Measurements from ENCODE around the gene PTPRA. TPM values are rescaled to one million over a fixed set of nuclear protein-coding genes. Genes with fewer than 3 reads are reported as not detected.

Gene PTPRA
- total RNA-seq, 6 experiments from 2014 or later = 15.7 to 22.1 (median 18.6) TPM

GRCh38 chr20:2887715-2888114 lies 14.4 kb downstream of the PTPRA start:
- H3K27ac ChIP-seq = no peak overlapping the region
- intact Hi-C loops (cut with DNase I) = no loop called here
- H3K4me3 ChIP-seq = no peak overlapping the region
- no peaks in the 10 kb centered on the region for H3K9me3 ChIP-seq
- no peak for ATAC-seq
- H3K36me3 ChIP-seq = no peaks in the 10 kb centered on the region
- TF ChIP-seq CTCF (IDR thresholded peaks at IDR 0.05) (no peak), POLR2A (IDR thresholded peaks at IDR 0.05) (no peak)
- no peaks in the 10 kb centered on the region for H3K27me3 ChIP-seq
- WGBS (ENCODE audit: insufficient coverage, low coverage, low lambda C conversion rate, missing lambda C conversion rate) = 86% methylated on average over 3 of the region's 3 CpGs
- no peaks in the 10 kb centered on the region for H3K4me1 ChIP-seq
- no peak for DNase-seq

GRCh38 chr20:2888224-2888955 lies 15.1 kb downstream of the PTPRA start:
- no peak for TF ChIP-seq POLR2A (IDR thresholded peaks at IDR 0.05)
- no peak for TF ChIP-seq CTCF (IDR thresholded peaks at IDR 0.05)
- Histone ChIP-seq H3K9me3 (no peaks in the 10 kb centered on the region), H3K36me3 (no peaks in the 10 kb centered on the region), H3K4me3 (no peak overlapping the region), H3K27me3 (no peaks in the 10 kb centered on the region), H3K4me1 (no peaks in the 10 kb centered on the region), H3K27ac (no peak overlapping the region)
- intact Hi-C loops (cut with DNase I) = no loop called here
- WGBS (ENCODE audit: insufficient coverage, low coverage, low lambda C conversion rate, missing lambda C conversion rate) = 88% methylated on average over 1 of the region's 4 CpGs
- no peak for DNase-seq
- ATAC-seq = no peak

GRCh38 chr20:2889209-2889608 lies 15.9 kb downstream of the PTPRA start:
- TF ChIP-seq CTCF (IDR thresholded peaks at IDR 0.05) (no peak), POLR2A (IDR thresholded peaks at IDR 0.05) (no peak)
- no peak for ATAC-seq
- intact Hi-C loops (cut with DNase I) = no loop called here
- Histone ChIP-seq H3K27me3 (no peaks in the 10 kb centered on the region), H3K36me3 (no peaks in the 10 kb centered on the region), H3K4me3 (no peak overlapping the region), H3K27ac (no peak overlapping the region), H3K9me3 (no peaks in the 10 kb centered on the region), H3K4me1 (no peaks in the 10 kb centered on the region)
- no peak for DNase-seq
- 100% methylated on average over 1 of the region's 1 CpG for WGBS (ENCODE audit: insufficient coverage, low coverage, low lambda C conversion rate, missing lambda C conversion rate)

- no peak for ATAC-seq
- intact Hi-C loops (cut with DNase I) = no loop called here
- H3K9me3 ChIP-seq = no peaks in the 10 kb centered on the region
- H3K4me1 ChIP-seq = no peaks in the 10 kb centered on the region
- DNase-seq = no peak
- 92% methylated on average over 2 of the region's 3 CpGs for WGBS (ENCODE audit: insufficient coverage, low coverage, low lambda C conversion rate, missing lambda C conversion rate)
- no peaks in the 10 kb centered on the region for H3K27me3 ChIP-seq
- no peaks in the 10 kb centered on the region for H3K36me3 ChIP-seq
- no peak for TF ChIP-seq POLR2A (IDR thresholded peaks at IDR 0.05)
- no peak for TF ChIP-seq CTCF (IDR thresholded peaks at IDR 0.05)
- no peak overlapping the region for H3K27ac ChIP-seq
- no peak overlapping the region for H3K4me3 ChIP-seq
Measured at GRCh38 chr20:2889797-2890196, 16.5 kb downstream of the PTPRA start.

Data from right lobe of liver (tissue), 6 donors.